Stomach (tissue), 4 donors: ENCODE data around the gene NHSL1.

Experiments
- EP300 ChIP-seq: sonication (generic); formaldehyde crosslinking; IDR thresholded peaks from one replicate; pipeline ENCODE4 v1.6.1; 2017; ENCODE audit warnings: antibody characterized with exemption
- POLR2A ChIP-seq, 4 donors: fragments of 450-650 bp; IDR thresholded peaks; one replicate each; pipeline ENCODE4 v1.6.1; 2016; ENCODE audit warnings: antibody characterized with exemption in 4 of 4, control low read depth in 2 of 4, mild to moderate bottlenecking in 1 of 4, moderate library complexity in 1 of 4
- POLR2AphosphoS5 ChIP-seq, 3 donors: sonication (generic); formaldehyde crosslinking; IDR thresholded peaks; one replicate each; pipeline ENCODE4 v1.6.1; 2016; ENCODE audit warnings: antibody characterized with exemption in 3 of 3
- TF ChIP-seq, protein P1 (sequence below), 7 experiments: fragments of 450-650 bp in 4 of 7; fragments of 200-600 bp in 3 of 7; sonication (generic) in 3 of 7; IDR thresholded peaks; one replicate each; pipeline ENCODE4 v1.5.1; 2016 to 2019; ENCODE audit warnings: antibody characterized with exemption in 7 of 7, control low read depth in 2 of 7, mild to moderate bottlenecking in 1 of 7

DNA sequence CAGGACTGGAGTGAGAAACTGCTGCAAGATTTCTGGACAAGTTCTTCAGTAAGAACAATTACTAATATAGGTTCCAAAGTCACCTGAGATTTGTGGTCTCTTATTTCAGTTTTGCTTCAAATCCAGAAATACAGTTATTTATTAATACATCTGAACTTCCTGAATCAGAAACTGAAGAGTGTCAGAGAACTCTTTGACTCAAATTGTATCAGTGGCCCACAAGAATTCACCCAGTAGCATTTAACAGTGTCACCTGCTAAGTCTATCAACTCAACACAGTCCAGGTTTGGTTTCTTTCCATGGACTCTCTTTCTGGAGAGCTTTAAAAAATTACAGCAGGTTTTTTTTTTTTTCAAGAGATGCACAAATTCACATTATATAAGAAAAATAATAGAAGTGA lies 18.8 kb upstream of the NHSL1 start:
- TF ChIP-seq, protein P1, sequence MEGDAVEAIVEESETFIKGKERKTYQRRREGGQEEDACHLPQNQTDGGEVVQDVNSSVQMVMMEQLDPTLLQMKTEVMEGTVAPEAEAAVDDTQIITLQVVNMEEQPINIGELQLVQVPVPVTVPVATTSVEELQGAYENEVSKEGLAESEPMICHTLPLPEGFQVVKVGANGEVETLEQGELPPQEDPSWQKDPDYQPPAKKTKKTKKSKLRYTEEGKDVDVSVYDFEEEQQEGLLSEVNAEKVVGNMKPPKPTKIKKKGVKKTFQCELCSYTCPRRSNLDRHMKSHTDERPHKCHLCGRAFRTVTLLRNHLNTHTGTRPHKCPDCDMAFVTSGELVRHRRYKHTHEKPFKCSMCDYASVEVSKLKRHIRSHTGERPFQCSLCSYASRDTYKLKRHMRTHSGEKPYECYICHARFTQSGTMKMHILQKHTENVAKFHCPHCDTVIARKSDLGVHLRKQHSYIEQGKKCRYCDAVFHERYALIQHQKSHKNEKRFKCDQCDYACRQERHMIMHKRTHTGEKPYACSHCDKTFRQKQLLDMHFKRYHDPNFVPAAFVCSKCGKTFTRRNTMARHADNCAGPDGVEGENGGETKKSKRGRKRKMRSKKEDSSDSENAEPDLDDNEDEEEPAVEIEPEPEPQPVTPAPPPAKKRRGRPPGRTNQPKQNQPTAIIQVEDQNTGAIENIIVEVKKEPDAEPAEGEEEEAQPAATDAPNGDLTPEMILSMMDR (IDR thresholded peaks at IDR 0.05): no peak
- TF ChIP-seq EP300 (no peak), POLR2A (IDR thresholded peaks at IDR 0.05) (no peak), POLR2AphosphoS5 (IDR thresholded peaks at IDR 0.05) (no peak)
